Heart left ventricle (tissue), 13 donors: ENCODE results near the gene TUT4.

Source experiments
- POLR2A ChIP-seq, 2 donors: fragments of 450-650 bp; IDR thresholded peaks; one replicate each; pipeline ENCODE4 v1.6.1; 2017; ENCODE audit warnings: antibody characterized with exemption in 2 of 2, mild to moderate bottlenecking in 2 of 2, moderate library complexity in 2 of 2
- TF ChIP-seq, protein P1 (sequence below), 12 donors: fragments of 200-600 bp; sonication (generic) in 4 of 12; IDR thresholded peaks; one replicate each; pipeline versions ENCODE4 v1.5.0 to v1.8.0; 2018 to 2022; ENCODE audit warnings: antibody characterized with exemption in 12 of 12, mild to moderate bottlenecking in 5 of 12
- donor health status: ischemic (EF 13 %, LVEDD 7.1; RV severe dilation, severe dysfunction).
- donor health status: DM: no; HTN: yes; CAD: no.
- donor health status: DM: no; HTN: no; CAD: no.
- donor health status: ischemic (EF 25% LVEDD 6.9; RV normal size, moderate dysfunction).
- donor health status: ischemic (EF 25% LVEDD 5.7; RV mildly dilated, moderate dysfunction).
- donor health status: ischemic (EF 35%, LVEDD 5.7; RV mildly dilated, moderate dysfunction).
- donor health status: nonischemic (EF 11% LVEDD 7.7; RV severe dilation, severe dysfunction).
- donor health status: DM: yes; HTN: yes; CAD: no.
- donor health status: PGD.
- donor health status: ischemic (EF 29% LVEDD 5.4; RV normal size, mild dysfunction).
- donor health status: nonischemic (EF 23%, LVEDD 6.1; RV moderate dilation, normal function).

GRCh38 chr1:52424813-52425212 lies 128.1 kb downstream of the TUT4 start:
- TF ChIP-seq POLR2A (IDR thresholded peaks at IDR 0.05): no peak
- TF ChIP-seq, protein P1, sequence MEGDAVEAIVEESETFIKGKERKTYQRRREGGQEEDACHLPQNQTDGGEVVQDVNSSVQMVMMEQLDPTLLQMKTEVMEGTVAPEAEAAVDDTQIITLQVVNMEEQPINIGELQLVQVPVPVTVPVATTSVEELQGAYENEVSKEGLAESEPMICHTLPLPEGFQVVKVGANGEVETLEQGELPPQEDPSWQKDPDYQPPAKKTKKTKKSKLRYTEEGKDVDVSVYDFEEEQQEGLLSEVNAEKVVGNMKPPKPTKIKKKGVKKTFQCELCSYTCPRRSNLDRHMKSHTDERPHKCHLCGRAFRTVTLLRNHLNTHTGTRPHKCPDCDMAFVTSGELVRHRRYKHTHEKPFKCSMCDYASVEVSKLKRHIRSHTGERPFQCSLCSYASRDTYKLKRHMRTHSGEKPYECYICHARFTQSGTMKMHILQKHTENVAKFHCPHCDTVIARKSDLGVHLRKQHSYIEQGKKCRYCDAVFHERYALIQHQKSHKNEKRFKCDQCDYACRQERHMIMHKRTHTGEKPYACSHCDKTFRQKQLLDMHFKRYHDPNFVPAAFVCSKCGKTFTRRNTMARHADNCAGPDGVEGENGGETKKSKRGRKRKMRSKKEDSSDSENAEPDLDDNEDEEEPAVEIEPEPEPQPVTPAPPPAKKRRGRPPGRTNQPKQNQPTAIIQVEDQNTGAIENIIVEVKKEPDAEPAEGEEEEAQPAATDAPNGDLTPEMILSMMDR (IDR thresholded peaks at IDR 0.05): no peak
